H1 (cell line): ENCODE results near the gene NPFF. TPM values are rescaled to one million over a fixed set of nuclear protein-coding genes. Genes with fewer than 3 reads are reported as not detected.
A peak's percentile ranks its signal among the peaks of the same experiment; 100 is the strongest.
"Not testable (repeated sequence)": the region's sequence is repeated elsewhere in the genome, so short reads cannot be mapped to it uniquely, and the experiment has no call there.

Experiments
- CTCF ChIA-PET: fragments of 300-600 bp; sonication (Branson Sonifier 250); formaldehyde crosslinking; loops from one replicate; lab custom pipeline; 2021; ENCODE audit not compliant: partially characterized antibody; lab: Charles Lee
- POLR2A ChIA-PET: fragments of 300-600 bp; sonication (Branson Sonifier 250); formaldehyde crosslinking; loops from one replicate; lab custom pipeline; 2021; ENCODE audit warnings: inconsistent platforms; ENCODE audit not compliant: partially characterized antibody; lab: Charles Lee
- DNase-seq, 2 experiments: peaks; one replicate each; pipeline versions ENCODE4 v3.0.0 to v3.0.0-alpha.2; 2010 to 2022; ENCODE audit warnings: low spot score in 2 of 2, low read depth in 1 of 2, mixed read lengths in 1 of 2
- FAIRE-seq: peaks from 2 replicates; lab custom pipeline; 2011; peaks lifted over from hg19 to GRCh38; lab: Jason Lieb, UNC
- H2AFZ ChIP-seq: 2 replicates; pipeline ENCODE4 v1.8.1; 2012; ENCODE audit warnings: low read length, inconsistent platforms
- H2AK5ac ChIP-seq: 2 replicates; pipeline ENCODE4 v1.6.1; 2013; ENCODE audit warnings: low read depth, low read length
- H2BK120ac ChIP-seq: replicated peaks from 2 replicates; pipeline ENCODE3; 2013; ENCODE audit warnings: low read depth, low read length, inconsistent platforms
- H2BK12ac ChIP-seq: 2 replicates; pipeline ENCODE4 v1.6.1; 2013; ENCODE audit warnings: low read depth, low read length
- H2BK15ac ChIP-seq: 2 replicates; pipeline ENCODE4 v1.6.1; 2013; ENCODE audit warnings: low read length
- H2BK20ac ChIP-seq: 2 replicates; pipeline ENCODE4 v1.6.1; 2013; ENCODE audit warnings: low read length
- H2BK5ac ChIP-seq: 2 replicates; pipeline ENCODE4 v1.6.1; 2013; ENCODE audit warnings: low read depth, low read length
- H3K14ac ChIP-seq: 2 replicates; pipeline ENCODE4 v1.6.1; 2013; ENCODE audit warnings: inconsistent platforms; ENCODE audit not compliant: insufficient read length
- H3K18ac ChIP-seq: 2 replicates; pipeline ENCODE4 v1.6.1; 2013; ENCODE audit warnings: low read length; ENCODE audit errors: extremely low read depth
- H3K23ac ChIP-seq: 2 replicates; pipeline ENCODE4 v1.6.1; 2013; ENCODE audit warnings: inconsistent platforms; ENCODE audit not compliant: insufficient read length
- H3K23me2 ChIP-seq: 2 replicates; pipeline ENCODE4 v1.6.1; 2013; ENCODE audit warnings: low read depth, low read length
- H3K27ac ChIP-seq: 2 replicates; pipeline ENCODE4 v1.6.1; 2011; ENCODE audit warnings: low read depth, low read length, inconsistent platforms
- H3K27me3 ChIP-seq, 4 experiments: replicated peaks in 1 of 4; 1 replicate in 1 of 4; 2 replicates in 3 of 4; pipeline versions ENCODE4 v1.6.1 to v1.8.1; 2011 to 2013; ENCODE audit warnings: low read length in 3 of 4, mild to moderate bottlenecking in 3 of 4, inconsistent platforms in 2 of 4, mixed read lengths in 2 of 4, moderate library complexity in 1 of 4; ENCODE audit not compliant: control insufficient read depth in 3 of 4, insufficient read depth in 3 of 4; ENCODE audit errors: extremely low read depth in 1 of 4
- H3K36me3 ChIP-seq, 4 experiments: 2 replicates each; pipeline versions ENCODE4 v1.6.1 to v1.8.1; 2011 to 2013; ENCODE audit warnings: mild to moderate bottlenecking in 4 of 4, low read length in 3 of 4, moderate library complexity in 2 of 4, control low read depth in 1 of 4, inconsistent platforms in 1 of 4; ENCODE audit not compliant: insufficient read depth in 4 of 4, control insufficient read depth in 2 of 4
- H3K4ac ChIP-seq: replicated peaks from 2 replicates; pipeline ENCODE3; 2013; ENCODE audit warnings: low read length, low read depth, mixed read lengths, inconsistent platforms; ENCODE audit not compliant: insufficient read length
- H3K4me1 ChIP-seq, 4 experiments: replicated peaks in 1 of 4; 1 replicate in 1 of 4; 2 replicates in 3 of 4; pipeline versions ENCODE4 v1.6.1 to v1.8.1; 2011 to 2013; ENCODE audit warnings: low read length in 3 of 4, inconsistent platforms in 2 of 4, mixed read lengths in 1 of 4; ENCODE audit not compliant: insufficient read depth in 4 of 4, control insufficient read depth in 3 of 4
- H3K4me2 ChIP-seq, 2 experiments: 2 replicates each; pipeline versions ENCODE4 v1.6.1 to v1.8.1; 2011 to 2013; ENCODE audit warnings: low read depth in 2 of 2, low read length in 2 of 2, control low read depth in 1 of 2, inconsistent platforms in 1 of 2, mild to moderate bottlenecking in 1 of 2; ENCODE audit not compliant: insufficient read depth in 1 of 2
- H3K4me3 ChIP-seq, 4 experiments: fragments of 200-600, 300-600 bp in 1 of 4; sonication (generic), shearing (Covaris generic), sonication (Bioruptor Twin) in 1 of 4; 2 replicates each; pipeline versions ENCODE4 v1.5.1 to v1.8.1; 2011 to 2016; ENCODE audit warnings: low read length in 4 of 4, low read depth in 3 of 4, control low read depth in 2 of 4, inconsistent platforms in 2 of 4, mild to moderate bottlenecking in 2 of 4, mixed read lengths in 1 of 4, moderate library complexity in 1 of 4; ENCODE audit not compliant: insufficient read depth in 2 of 4; ENCODE audit errors: extremely low read depth in 1 of 4
- H3K56ac ChIP-seq: replicated peaks from 2 replicates; pipeline ENCODE3; 2013; ENCODE audit warnings: low read depth, mild to moderate bottlenecking, mixed read lengths, low read length, inconsistent platforms; ENCODE audit not compliant: insufficient read length
- H3K79me1 ChIP-seq: 2 replicates; pipeline ENCODE4 v1.6.1; 2013; ENCODE audit warnings: low read depth, low read length, control low read depth
- H3K79me2 ChIP-seq, 2 experiments: 2 replicates each; pipeline versions ENCODE4 v1.6.1 to v1.8.1; 2012 to 2013; ENCODE audit warnings: low read length in 2 of 2, mild to moderate bottlenecking in 2 of 2, inconsistent platforms in 1 of 2; ENCODE audit not compliant: insufficient read depth in 2 of 2, control insufficient read depth in 1 of 2
- H3K9ac ChIP-seq, 4 experiments: replicated peaks in 1 of 4; 1 replicate in 1 of 4; 2 replicates in 3 of 4; pipeline versions ENCODE4 v1.6.1 to v1.8.1; 2011 to 2013; ENCODE audit warnings: low read depth in 3 of 4, low read length in 3 of 4, control low read depth in 2 of 4, mild to moderate bottlenecking in 2 of 4, moderate library complexity in 2 of 4, inconsistent platforms in 1 of 4; ENCODE audit errors: extremely low read depth in 1 of 4
- H3K9me3 ChIP-seq, 2 experiments: 2 replicates each; pipeline versions ENCODE4 v1.6.1 to v1.8.1; 2012 to 2013; ENCODE audit warnings: mild to moderate bottlenecking in 2 of 2, moderate library complexity in 2 of 2, control low read depth in 1 of 2, inconsistent platforms in 1 of 2, low read depth in 1 of 2, low read length in 1 of 2, mixed read lengths in 1 of 2; ENCODE audit not compliant: insufficient read depth in 2 of 2
- H4K20me1 ChIP-seq, 2 experiments: replicated peaks in 1 of 2; 2 replicates each; pipeline versions ENCODE3 to v1.8.1; 2011 to 2013; ENCODE audit warnings: inconsistent platforms in 2 of 2, low read length in 2 of 2, mild to moderate bottlenecking in 1 of 2; ENCODE audit not compliant: insufficient read depth in 2 of 2, control insufficient read depth in 1 of 2
- H4K5ac ChIP-seq: 2 replicates; pipeline ENCODE4 v1.6.1; 2013; ENCODE audit warnings: low read length, low read depth, mixed read lengths, inconsistent platforms; ENCODE audit not compliant: insufficient read length
- H4K8ac ChIP-seq: 2 replicates; pipeline ENCODE4 v1.8.0; 2013; ENCODE audit warnings: mild to moderate bottlenecking, moderate library complexity, low read length, inconsistent platforms; ENCODE audit not compliant: insufficient read depth; ENCODE audit errors: extremely low read depth
- H4K91ac ChIP-seq: replicated peaks from 2 replicates; pipeline ENCODE3; 2013; ENCODE audit warnings: low read length, mixed read lengths, inconsistent platforms; ENCODE audit not compliant: insufficient read length
- POLR2A ChIP-seq, 2 experiments: IDR thresholded peaks; 1 replicate in 1 of 2; 2 replicates in 1 of 2; pipeline ENCODE4 v1.6.1; 2011; ENCODE audit warnings: low read depth in 2 of 2, low read length in 2 of 2, mild to moderate bottlenecking in 2 of 2; ENCODE audit errors: control extremely low read depth in 1 of 2
- POLR2AphosphoS5 ChIP-seq: IDR thresholded peaks from 2 replicates; pipeline ENCODE4 v1.6.1; 2011; ENCODE audit warnings: low read depth, low read length
- SP4 ChIP-seq: IDR thresholded peaks from 2 replicates; pipeline ENCODE4 v1.6.1; 2012; ENCODE audit warnings: low read length, inconsistent platforms
- WGBS, 2 experiments: shearing (Covaris generic) in 1 of 2; methylation state at CpG; one replicate each; pipeline versions ENCODE4 v1.1.6 to v1.1.7; 2013 to 2015; ENCODE audit warnings: low lambda C conversion rate in 2 of 2, mixed read lengths in 2 of 2, inconsistent platforms in 1 of 2, low coverage in 1 of 2, missing lambda C conversion rate in 1 of 2; ENCODE audit not compliant: insufficient replicate concordance in 2 of 2, insufficient coverage in 1 of 2, insufficient read length in 1 of 2; ENCODE audit errors: extremely low coverage in 1 of 2, missing lambda C conversion rate in 1 of 2; 5-methylcytosine and 5-hydroxymethylcytosine counted together
- polyA plus RNA-seq, 7 experiments: library from polyadenylated mRNA; depleted of rRNA in 3 of 7; stranded (reverse) in 5 of 7; unstranded in 2 of 7; fragments of >200 nt in 5 of 7; fragments of 200-250 nt in 2 of 7; gene quantifications; 1 replicate in 5 of 7; 2 replicates in 1 of 7; 4 replicates in 1 of 7; pipeline versions ENCODE4 v1.2.1 to v1.2.3, GENCODE V29; 2011 to 2013; ENCODE audit warnings: missing spikeins in 2 of 7, mixed read lengths in 2 of 7
- total RNA-seq: library from RNA; stranded (reverse); fragmentation: NEBNext Ultra II Directional; extraction: Animal tissue kit (Norgen Biotek cat#: 25700); gene quantifications from 2 replicates; pipeline ENCODE4 v1.2.1, GENCODE V29; 2021

Gene NPFF
- total and polyA plus RNA-seq, 2 of the 8 experiments (the other 6 are each of a cell fraction or from before 2014, with no cell fraction given): not detected

DNA sequence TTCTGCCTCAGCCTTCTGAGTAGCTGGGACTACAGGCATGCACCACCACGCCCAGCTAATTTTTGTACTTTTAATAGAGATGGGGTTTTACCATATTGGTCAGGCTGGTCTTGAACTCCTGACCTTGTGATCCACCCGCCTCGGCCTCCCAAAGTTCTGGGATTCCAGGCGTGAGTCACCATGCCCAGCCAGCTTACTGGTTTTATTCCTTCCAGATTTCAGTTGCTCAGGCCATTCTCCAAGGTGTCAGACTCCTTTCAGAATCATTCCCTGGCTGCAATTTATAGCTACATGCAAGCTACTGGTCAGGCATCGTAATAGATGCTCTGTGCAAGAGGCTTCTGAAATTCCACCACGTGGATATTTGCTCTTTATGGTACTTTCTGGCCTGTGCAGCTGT lies 25.8 kb downstream of the NPFF start:
- H3K9ac ChIP-seq, H2AFZ ChIP-seq, H3K27me3 ChIP-seq, H3K27ac ChIP-seq, DNase-seq, H2BK15ac ChIP-seq, H3K9me3 ChIP-seq, H3K4me2 ChIP-seq, H3K4me1 ChIP-seq, H2BK20ac ChIP-seq, H2BK12ac ChIP-seq, H4K5ac ChIP-seq, FAIRE-seq, H3K14ac ChIP-seq, H3K18ac ChIP-seq, H2AK5ac ChIP-seq, H2BK5ac ChIP-seq, H3K4ac ChIP-seq, H3K23me2 ChIP-seq, H3K56ac ChIP-seq, H3K23ac ChIP-seq, H4K91ac ChIP-seq, H2BK120ac ChIP-seq, H3K79me1 ChIP-seq, H3K79me2 ChIP-seq, H4K8ac ChIP-seq, H3K4me3 ChIP-seq: not testable (repeated sequence)
- TF ChIP-seq POLR2A (IDR thresholded peaks at IDR 0.05; ENCODE audit: control extremely low read depth in 1 of 2, low read depth in 2 of 2, low read length in 2 of 2) (peak in 1 of 2 experiments; percentile 7; a peak in 2 of 3 replicates), POLR2AphosphoS5 (0 out of 2 replicates have a peak, but pooled peaks have one; percentile 20), SP4 (0 out of 2 replicates have a peak, but pooled peaks have one; percentile 16)
- 85% methylated on average over 6 of the region's 6 CpGs; no CpG with 5 or more reads in 1 of the 2 experiments for WGBS, 2 experiments
- ChIA-PET POLR2A (interaction anchor here (0.9 to 67.0 kb wide), 14 partner anchors 13 to 266 kb away, joined by 3 to 3397 read pairs (median 7); partner anchors contain the start of genes AAAS, MAP3K12, NPFF and PCBP2), CTCF (interaction anchor here (0.6 to 9.0 kb wide), 26 partner anchors 8 to 718 kb away, joined by 3 to 105 read pairs (median 5); partner anchors contain the start of genes MAP3K12, NPFF and TARBP2)
- peaks cover 19 to 90% (median 52%) of the 10 kb centered on the region in 4 experiments for H3K36me3 ChIP-seq
- peaks cover 23 to 24% of the 10 kb centered on the region in 2 experiments for H4K20me1 ChIP-seq
